ENCODE measurements around the gene STK4.
A peak's percentile ranks its signal among the peaks of the same experiment; 100 is the strongest.

STK4 gene

GRCh38 chr20:45042978-45043377, 76.7 kb downstream of the STK4 start:
- DNase-seq (ENCODE audit: low read depth): no peak
- no peak overlapping the region for H3K4me3 ChIP-seq (ENCODE audit: low read length)
- no peak for TF ChIP-seq CTCF (conservative IDR thresholded peaks at IDR 0.05; ENCODE audit: low read depth, low read length)

GRCh38 chr20:45044084-45044573, 77.8 kb downstream of the STK4 start:
- DNase-seq (ENCODE audit: low read depth): no peak
- no peak overlapping the region for H3K4me3 ChIP-seq (ENCODE audit: low read length)
- peak; percentile 91 for TF ChIP-seq CTCF (conservative IDR thresholded peaks at IDR 0.05; ENCODE audit: low read depth, low read length)

GRCh38 chr20:45044601-45045000, 78.3 kb downstream of the STK4 start:
- no peak for TF ChIP-seq CTCF (conservative IDR thresholded peaks at IDR 0.05; ENCODE audit: low read depth, low read length)
- DNase-seq (ENCODE audit: low read depth): no peak
- H3K4me3 ChIP-seq (ENCODE audit: low read length): no peak overlapping the region

GRCh38 chr20:45047581-45048119, 81.3 kb downstream of the STK4 start:
- no peak for TF ChIP-seq CTCF (conservative IDR thresholded peaks at IDR 0.05; ENCODE audit: low read depth, low read length)
- no peak for DNase-seq (ENCODE audit: low read depth)
- H3K4me3 ChIP-seq (ENCODE audit: low read length): no peak overlapping the region

GRCh38 chr20:45049438-45049837, 83.1 kb downstream of the STK4 start:
- no peak for TF ChIP-seq CTCF (conservative IDR thresholded peaks at IDR 0.05; ENCODE audit: low read depth, low read length)
- DNase-seq (ENCODE audit: low read depth): no peak
- H3K4me3 ChIP-seq (ENCODE audit: low read length): no peak overlapping the region

GRCh38 chr20:45049904-45050471, 83.7 kb downstream of the STK4 start:
- DNase-seq (ENCODE audit: low read depth): no peak
- TF ChIP-seq CTCF (conservative IDR thresholded peaks at IDR 0.05; ENCODE audit: low read depth, low read length): no peak
- H3K4me3 ChIP-seq (ENCODE audit: low read length): no peak overlapping the region
